IgD-negative memory B cell (primary cell): ENCODE results near the gene PLA2G10. TPM values are rescaled to one million over a fixed set of nuclear protein-coding genes. Genes with fewer than 3 reads are reported as not detected.
"Not testable (repeated sequence)": the region's sequence is repeated elsewhere in the genome, so short reads cannot be mapped to it uniquely, and the experiment has no call there.

Experiments
- H3K27ac Mint-ChIP-seq, 3 donors: one replicate each; pipeline ENCODE4 v1.8.0; 2020 to 2022; ENCODE audit warnings: mild to moderate bottlenecking in 3 of 3, mixed read lengths in 3 of 3, moderate library complexity in 1 of 3
- H3K27me3 Mint-ChIP-seq: one replicate; pipeline ENCODE4 v1.8.0; 2021; ENCODE audit warnings: mixed read lengths
- H3K36me3 Mint-ChIP-seq: one replicate; pipeline ENCODE4 v1.8.0; 2020; ENCODE audit warnings: mild to moderate bottlenecking, mixed read lengths
- H3K4me1 Mint-ChIP-seq, 3 donors: one replicate each; pipeline ENCODE4 v1.8.0; 2020 to 2022; ENCODE audit warnings: mixed read lengths in 3 of 3, mild to moderate bottlenecking in 1 of 3
- H3K4me3 Mint-ChIP-seq, 4 donors: one replicate each; pipeline ENCODE4 v1.8.0; 2020 to 2022; ENCODE audit warnings: mild to moderate bottlenecking in 4 of 4, mixed read lengths in 4 of 4, moderate library complexity in 3 of 4
- H3K9me3 Mint-ChIP-seq, 3 donors: one replicate each; pipeline ENCODE4 v1.8.0; 2020 to 2021; ENCODE audit warnings: mixed read lengths in 3 of 3, mild to moderate bottlenecking in 1 of 3
- polyA plus RNA-seq: library from polyadenylated mRNA; unstranded; fragments of 300-500 nt; fragmentation: Illumina TruSeq; gene quantifications from one replicate; pipeline ENCODE4 v1.2.3, GENCODE V29; 2021

The PLA2G10 gene
- polyA plus RNA-seq, 1 donor from 2014 or later, result 0.24 TPM

GRCh38 chr16:14635395-14636165 is 58.5 kb downstream of the PLA2G10 start:
- H3K36me3 Mint-ChIP-seq, result no peaks in the 10 kb centered on the region
- H3K27ac Mint-ChIP-seq, result peak overlapping the region in 2 of 3 donors; percentile 23 to 57
- no peaks in the 10 kb centered on the region for H3K9me3 Mint-ChIP-seq
- peaks cover 23 to 36% (median 24%) of the 10 kb centered on the region in 3 donors for H3K4me1 Mint-ChIP-seq
- H3K27me3 Mint-ChIP-seq, result no peaks in the 10 kb centered on the region
- H3K4me3 Mint-ChIP-seq, result peak overlapping the region in 1 of 4 donors; percentile 100

- H3K9me3 Mint-ChIP-seq, result peaks cover 0 to 2% (median 0%) of the 10 kb centered on the region in 3 donors
- peak overlapping the region; percentile 58 to 99 (median 83) for H3K27ac Mint-ChIP-seq
- H3K36me3 Mint-ChIP-seq, result peaks cover 2% of the 10 kb centered on the region
- peaks cover 26 to 38% (median 27%) of the 10 kb centered on the region in 3 donors for H3K4me1 Mint-ChIP-seq
- peak overlapping the region; percentile 98 to 100 (median 100) for H3K4me3 Mint-ChIP-seq
- H3K27me3 Mint-ChIP-seq, result no peaks in the 10 kb centered on the region
Observed at GRCh38 chr16:14634389-14634725, 59.8 kb downstream of the PLA2G10 start.

GRCh38 chr16:14632693-14633569 is 61.2 kb downstream of the PLA2G10 start, which contains the start of gene BFAR:
TSS of gene BFAR (plus strand) at chr16:14632951. CDS start at chr16:14644347, 11,396 bp downstream.
- H3K9me3 Mint-ChIP-seq, result peaks cover 0 to 2% (median 0%) of the 10 kb centered on the region in 3 donors
- H3K4me3 Mint-ChIP-seq, result peak within 1 kb of the TSS; percentile 98 to 100 (median 100)
- H3K27me3 Mint-ChIP-seq, result no peaks in the 10 kb centered on the region
- H3K4me1 Mint-ChIP-seq, result peaks cover 31 to 44% (median 34%) of the 10 kb centered on the region in 3 donors
- peak within 1 kb of the TSS; percentile 97 to 99 (median 98) for H3K27ac Mint-ChIP-seq
- peaks cover 2% of the 10 kb centered on the region for H3K36me3 Mint-ChIP-seq

GRCh38 chr16:14630620-14631330 is 63.3 kb downstream of the PLA2G10 start:
- not testable (repeated sequence) for H3K27me3 Mint-ChIP-seq, H3K36me3 Mint-ChIP-seq, H3K9me3 Mint-ChIP-seq
- H3K27ac Mint-ChIP-seq, result peak overlapping the region; percentile 91 to 98 (median 97)
- H3K4me1 Mint-ChIP-seq, result peaks cover 29 to 39% (median 30%) of the 10 kb centered on the region in 3 donors
- peak overlapping the region; percentile 90 to 100 (median 98) for H3K4me3 Mint-ChIP-seq

GRCh38 chr16:14629919-14630619 is 64.0 kb downstream of the PLA2G10 start, which contains the start of gene PARN:
TSS of gene PARN (minus strand) at chr16:14630260. CDS start at chr16:14630125, 135 bp downstream.
- peak within 1 kb of the TSS; percentile 94 to 98 (median 97) for H3K27ac Mint-ChIP-seq
- peaks cover 26 to 39% (median 29%) of the 10 kb centered on the region in 3 donors for H3K4me1 Mint-ChIP-seq
- H3K9me3 Mint-ChIP-seq, result peaks cover 0 to 2% (median 0%) of the 10 kb centered on the region in 3 donors

GRCh38 chr16:14629612-14629918 is 64.5 kb downstream of the PLA2G10 start:
- peaks cover 2% of the 10 kb centered on the region for H3K36me3 Mint-ChIP-seq
- peaks cover 22 to 36% (median 29%) of the 10 kb centered on the region in 3 donors for H3K4me1 Mint-ChIP-seq
- peaks cover 0 to 2% (median 0%) of the 10 kb centered on the region in 3 donors for H3K9me3 Mint-ChIP-seq
- H3K4me3 Mint-ChIP-seq, result peak overlapping the region; percentile 85 to 98 (median 94)
- no peaks in the 10 kb centered on the region for H3K27me3 Mint-ChIP-seq
- peak overlapping the region; percentile 94 to 98 (median 97) for H3K27ac Mint-ChIP-seq

More at GRCh38 chr16:14629919-14630619, 64.0 kb downstream of the PLA2G10 start, which contains the start of gene PARN:
- H3K27me3 Mint-ChIP-seq, result no peaks in the 10 kb centered on the region
- peaks cover 2% of the 10 kb centered on the region for H3K36me3 Mint-ChIP-seq
- peak within 1 kb of the TSS; percentile 90 to 100 (median 98) for H3K4me3 Mint-ChIP-seq

- peak overlapping the region; percentile 94 to 98 (median 97) for H3K27ac Mint-ChIP-seq
- no peaks in the 10 kb centered on the region for H3K27me3 Mint-ChIP-seq
- peaks cover 18 to 34% (median 25%) of the 10 kb centered on the region in 3 donors for H3K4me1 Mint-ChIP-seq
- peak overlapping the region; percentile 85 to 98 (median 94) for H3K4me3 Mint-ChIP-seq
- H3K36me3 Mint-ChIP-seq, result peaks cover 2% of the 10 kb centered on the region
- peaks cover 0 to 2% (median 0%) of the 10 kb centered on the region in 3 donors for H3K9me3 Mint-ChIP-seq
Observed at GRCh38 chr16:14628806-14629611, 65.1 kb downstream of the PLA2G10 start.

GRCh38 chr16:14627078-14627477 is 67.0 kb downstream of the PLA2G10 start:
- peak overlapping the region in 2 of 4 donors; percentile 52 to 53 for H3K4me3 Mint-ChIP-seq
- no peaks in the 10 kb centered on the region for H3K27me3 Mint-ChIP-seq
- H3K4me1 Mint-ChIP-seq, result peaks cover 14 to 28% (median 14%) of the 10 kb centered on the region in 3 donors
- H3K9me3 Mint-ChIP-seq, result peaks cover 0 to 2% (median 0%) of the 10 kb centered on the region in 3 donors
- peaks cover 4% of the 10 kb centered on the region for H3K36me3 Mint-ChIP-seq
- peak overlapping the region in 1 of 3 donors; percentile 15 for H3K27ac Mint-ChIP-seq

Other genes with a start within 250 kb of the PLA2G10 start
- gene PARN, start 64.0 kb downstream of the PLA2G10 start, polyA plus RNA-seq, result 53.5 TPM
- 46.3 TPM for gene BFAR, start 61.4 kb downstream of the PLA2G10 start, polyA plus RNA-seq
- 0.80 TPM for gene NPIPA3, start 9.1 kb upstream of the PLA2G10 start, polyA plus RNA-seq
- gene NPIPA2, start 48.2 kb upstream of the PLA2G10 start, polyA plus RNA-seq, result not detected
- gene NOMO1, start 139.4 kb upstream of the PLA2G10 start, polyA plus RNA-seq, result 41.0 TPM
- gene NPIPA1, start 243.1 kb upstream of the PLA2G10 start, polyA plus RNA-seq, result 3.3 TPM